GM19193 (cell line): ENCODE measurements around the gene RIMKLB.

Experiments used
- POLR2A ChIP-seq: IDR thresholded peaks from 4 replicates; pipeline ENCODE4 v1.6.1; 2011; ENCODE audit not compliant: insufficient read depth, insufficient read length; ENCODE audit errors: extremely low read depth

The RIMKLB gene

DNA sequence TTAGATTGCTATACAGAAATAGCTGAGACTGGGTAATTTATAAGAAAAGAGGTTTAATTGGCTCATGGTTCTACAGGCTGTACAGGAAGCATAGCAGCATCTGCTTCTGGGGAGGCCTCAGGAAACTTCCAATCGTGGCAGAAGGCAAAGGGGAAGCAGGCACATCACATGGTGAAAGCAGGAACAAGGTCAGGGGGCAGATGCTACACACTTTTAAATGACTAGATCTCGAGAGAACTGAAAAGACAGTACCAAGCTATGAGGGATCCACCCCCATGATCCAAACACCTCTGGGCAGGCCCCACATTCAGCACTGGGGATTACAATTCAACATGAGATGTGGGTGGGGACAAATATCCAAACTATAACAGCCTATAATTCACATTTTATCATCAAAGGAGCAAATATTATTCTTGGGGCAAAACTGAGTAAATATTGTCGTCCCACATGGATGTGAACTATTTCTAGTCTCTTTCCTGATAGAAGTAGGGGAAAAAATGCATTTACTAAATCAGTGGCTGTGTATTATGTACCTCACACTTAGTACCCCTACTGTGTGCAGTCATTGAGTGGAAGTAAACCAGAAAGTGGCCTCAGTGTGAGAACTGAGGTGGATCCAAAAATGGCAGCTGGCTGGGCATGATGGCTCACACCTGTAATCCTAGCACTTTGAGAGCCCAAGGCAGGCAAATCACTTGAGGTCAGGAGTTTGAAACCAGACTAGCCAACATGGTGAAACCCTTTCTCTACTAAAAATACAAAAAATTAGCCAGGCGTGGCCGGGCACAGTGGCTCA is 99.2 kb downstream of the RIMKLB start:
- TF ChIP-seq POLR2A, result no peak

DNA sequence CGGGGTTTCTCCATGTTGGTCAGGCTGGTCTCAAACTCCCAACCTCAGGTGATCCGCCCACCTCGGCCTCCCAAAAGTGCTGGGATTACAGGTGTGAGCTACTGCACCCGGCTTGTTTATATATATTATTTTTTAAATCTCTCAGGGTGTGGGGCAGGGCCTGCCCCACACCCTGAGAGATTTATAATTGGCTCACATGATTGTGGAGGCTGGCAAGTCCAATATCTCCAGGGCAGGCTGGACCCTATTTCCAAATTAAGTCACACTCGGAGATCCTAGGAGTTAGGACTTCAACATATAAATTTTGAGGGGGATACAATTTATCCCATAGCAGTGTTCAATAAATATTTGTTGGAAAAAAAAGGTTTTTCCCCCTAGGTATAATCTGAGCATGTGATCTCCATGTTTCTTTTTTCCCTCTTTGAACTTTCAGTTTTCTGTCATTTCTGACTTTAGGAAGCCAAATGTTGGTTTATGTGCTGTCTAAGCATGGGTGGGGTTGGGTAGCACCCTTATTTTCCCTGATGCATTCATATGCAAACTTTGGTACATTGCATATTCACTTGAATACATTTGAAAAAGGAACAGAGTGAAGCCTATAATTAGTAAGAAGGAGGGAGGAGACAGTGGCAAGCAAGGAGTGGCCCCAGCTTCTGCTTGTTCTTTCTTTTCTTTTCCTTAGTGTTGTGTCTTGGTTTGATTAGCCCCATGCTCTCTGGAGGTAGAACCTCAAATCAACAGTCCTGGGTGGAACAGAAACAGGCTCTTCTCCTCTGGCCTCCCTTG is 116.0 kb downstream of the RIMKLB start:
- no peak for TF ChIP-seq POLR2A

DNA sequence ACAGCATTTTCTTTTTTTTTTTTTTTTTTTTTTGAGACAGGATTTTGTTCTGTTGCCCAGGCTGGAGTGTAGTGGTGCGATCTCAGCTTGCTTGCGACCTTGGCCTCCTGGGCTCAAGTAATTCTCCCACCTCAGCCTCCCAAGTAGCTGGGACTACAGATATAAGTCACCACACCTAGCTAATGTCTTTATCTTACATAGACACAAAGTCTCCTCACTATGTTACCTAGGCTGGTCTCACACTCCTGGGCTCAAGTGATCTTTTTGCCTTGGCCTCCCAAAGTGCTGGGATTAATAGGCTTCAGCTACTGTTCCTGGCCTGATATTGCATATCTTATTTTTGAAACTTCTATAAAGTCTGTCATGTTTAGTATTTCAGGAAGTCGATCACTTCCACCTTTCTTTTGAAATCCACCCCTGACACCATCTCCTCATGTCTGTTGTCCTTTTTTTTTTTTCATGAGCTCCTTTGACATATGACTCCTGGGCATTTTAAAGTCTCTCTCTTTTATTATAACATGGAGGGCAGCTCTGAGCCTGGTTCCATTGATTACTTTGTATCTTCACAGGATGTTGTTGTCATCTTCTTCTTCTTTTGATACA is 118.8 kb downstream of the RIMKLB start:
- no peak for TF ChIP-seq POLR2A

DNA sequence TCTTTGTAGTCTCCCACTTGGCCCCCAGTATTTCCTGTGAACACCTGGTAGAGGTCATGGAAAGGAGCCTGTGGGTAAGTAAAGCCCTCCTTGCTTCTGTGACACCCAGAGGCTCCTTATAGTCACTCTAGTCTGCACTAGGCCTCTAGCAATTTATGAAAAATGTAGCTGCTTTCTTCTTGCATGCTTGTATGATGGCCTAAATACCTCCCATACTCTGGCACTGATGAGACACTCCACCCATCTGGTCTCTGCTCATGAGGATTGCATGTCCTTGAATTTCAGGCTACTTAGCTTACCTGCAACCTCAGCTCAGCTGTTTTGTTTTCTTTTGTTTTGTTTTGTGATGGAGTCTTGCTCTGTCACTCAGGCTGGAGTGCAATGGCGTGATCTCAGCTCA is 120.1 kb downstream of the RIMKLB start:
- no peak for TF ChIP-seq POLR2A

DNA sequence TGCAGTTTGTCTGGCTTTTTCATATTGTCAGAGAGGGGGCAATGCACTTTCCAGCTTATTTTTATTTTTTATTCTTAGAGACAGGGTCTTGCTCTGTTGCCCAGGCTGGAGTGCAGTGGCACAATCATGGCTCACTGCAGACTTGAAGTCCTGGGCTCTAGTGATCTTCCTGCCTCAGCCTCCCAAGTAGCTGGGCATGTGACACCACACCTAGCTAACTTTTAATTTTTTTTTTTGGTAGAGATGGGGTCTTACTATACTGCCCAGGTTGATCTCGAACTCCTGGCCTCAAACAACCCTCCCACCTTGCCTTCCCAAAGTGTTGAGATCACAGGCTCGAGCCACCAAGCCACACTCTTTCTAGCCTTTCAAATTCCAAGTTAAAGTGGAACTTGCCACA is 120.7 kb downstream of the RIMKLB start:
- no peak for TF ChIP-seq POLR2A

DNA sequence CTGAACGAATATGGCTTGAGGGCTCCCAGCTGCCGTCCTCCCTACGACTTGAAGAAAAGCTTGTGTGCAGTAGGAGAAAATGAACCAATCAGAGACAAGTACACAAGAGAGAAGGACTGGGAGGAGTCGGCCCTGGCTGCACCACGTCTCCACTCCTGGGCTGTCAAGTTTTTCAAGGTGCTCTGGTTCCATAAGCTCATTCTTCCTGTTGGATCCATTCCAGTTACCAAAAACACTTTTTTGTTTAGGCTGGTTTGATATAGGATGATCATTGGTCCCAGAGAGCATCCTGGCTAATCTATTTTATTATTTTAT is 121.8 kb downstream of the RIMKLB start:
- no peak for TF ChIP-seq POLR2A

DNA sequence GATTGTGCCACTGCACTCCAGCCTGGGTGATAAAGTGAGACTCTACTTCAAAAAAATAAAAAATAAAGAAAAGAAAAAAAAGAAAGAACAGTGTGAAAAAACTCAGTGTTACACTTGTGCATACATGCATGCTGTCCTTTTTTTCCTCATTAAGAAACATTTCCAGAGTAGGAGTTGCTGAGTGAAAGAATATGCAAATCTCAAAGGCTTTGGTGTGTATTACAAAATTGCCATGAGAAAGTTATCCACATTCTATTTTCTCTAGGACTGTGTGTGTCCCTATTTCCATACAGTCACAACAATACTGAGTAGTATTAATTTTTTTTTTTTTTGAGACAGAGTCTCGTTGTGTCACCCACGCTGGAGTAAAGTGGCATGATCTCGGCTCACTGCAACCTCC is 123.8 kb downstream of the RIMKLB start:
- no peak for TF ChIP-seq POLR2A

DNA sequence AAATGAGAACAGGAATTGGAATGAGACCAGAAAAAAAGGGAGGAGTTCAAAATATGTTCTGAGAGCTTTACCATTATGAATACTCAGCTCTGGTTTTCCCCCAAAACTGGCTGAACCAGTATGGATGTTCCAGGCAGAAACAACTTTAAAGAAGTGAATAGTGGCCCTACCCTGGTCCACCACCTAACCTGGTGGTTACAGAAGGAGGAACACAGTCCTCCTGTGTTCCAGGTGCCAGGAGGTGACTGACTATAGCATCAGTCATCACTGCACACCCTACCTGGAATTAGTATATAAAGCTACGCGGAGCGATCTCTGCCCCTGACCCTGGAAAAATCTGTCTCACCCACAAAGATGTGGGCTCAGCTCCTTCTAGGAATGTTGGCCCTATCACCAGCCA is 124.5 kb downstream of the RIMKLB start, which contains the start of gene A2ML1:
A2ML1 (plus strand) TSS at position 324 of the 400 bp plus-strand sequence; CDS start at position 355, 31 bp downstream.
- no peak for TF ChIP-seq POLR2A

DNA sequence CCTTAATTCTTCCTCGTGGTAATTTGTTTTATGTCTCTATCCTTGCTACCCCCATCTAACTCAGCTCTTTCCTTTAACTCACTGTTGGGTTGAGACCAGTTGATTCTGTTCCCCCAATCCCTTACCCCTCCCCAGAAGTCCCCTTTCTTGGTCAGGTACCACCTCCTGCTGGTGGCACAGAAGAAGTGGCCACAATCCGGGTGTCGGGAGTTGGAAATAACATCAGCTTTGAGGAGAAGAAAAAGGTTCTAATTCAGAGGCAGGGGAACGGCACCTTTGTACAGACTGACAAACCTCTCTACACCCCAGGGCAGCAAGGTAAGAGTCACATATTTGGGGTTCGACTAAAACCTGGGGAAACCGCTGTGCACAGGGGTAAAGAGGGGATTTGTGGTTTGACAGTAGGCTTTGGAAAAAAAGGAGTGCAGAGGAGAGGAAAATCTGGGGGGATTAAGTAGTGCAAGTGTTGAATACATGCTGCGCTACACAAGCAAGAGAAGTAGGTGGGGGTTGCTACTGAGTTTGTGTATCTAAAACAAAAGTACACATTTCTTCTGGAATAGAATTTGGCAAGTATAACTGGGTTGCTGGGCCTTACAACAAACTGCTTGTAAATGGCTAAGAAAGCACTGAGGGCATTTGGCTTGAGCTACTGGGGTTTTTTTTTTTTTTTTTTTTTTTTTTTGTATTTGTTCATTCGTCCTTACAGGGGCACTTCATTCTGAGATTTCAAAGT is 125.9 kb downstream of the RIMKLB start:
- no peak for TF ChIP-seq POLR2A

DNA sequence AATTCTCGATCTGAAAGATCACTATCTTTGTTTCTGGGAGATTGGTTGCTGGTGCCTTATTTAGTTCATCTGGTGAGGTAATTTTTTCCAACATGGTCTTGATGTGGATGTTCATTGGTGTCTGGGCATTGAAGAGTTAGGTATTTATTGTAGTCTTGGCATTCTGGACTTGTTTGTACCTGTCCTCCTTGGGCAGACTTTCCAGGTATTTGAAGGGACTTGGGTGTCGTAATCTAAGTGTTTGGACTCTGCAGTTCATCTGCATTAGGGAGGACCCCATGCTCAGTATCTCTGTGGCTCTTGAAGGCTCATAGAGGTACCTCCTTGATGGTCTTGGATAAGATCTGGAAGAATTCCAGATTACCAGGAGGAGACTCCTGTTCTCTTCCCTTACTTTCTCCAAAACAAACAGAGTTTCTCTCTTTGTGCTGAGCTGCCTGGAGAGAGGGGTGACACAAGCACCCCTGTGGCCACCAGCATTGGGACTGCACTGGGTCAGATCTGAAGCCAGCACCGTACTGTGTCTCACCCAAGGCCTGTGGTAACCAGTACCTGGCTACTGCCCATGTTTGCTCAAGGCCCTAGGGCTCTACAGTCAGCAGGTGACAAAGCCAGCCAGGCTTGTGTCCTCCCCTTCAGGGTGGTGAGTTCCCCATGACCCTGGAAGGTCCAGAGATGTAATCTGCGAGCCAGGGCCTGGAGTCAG is 129.9 kb downstream of the RIMKLB start:
- no peak for TF ChIP-seq POLR2A

DNA sequence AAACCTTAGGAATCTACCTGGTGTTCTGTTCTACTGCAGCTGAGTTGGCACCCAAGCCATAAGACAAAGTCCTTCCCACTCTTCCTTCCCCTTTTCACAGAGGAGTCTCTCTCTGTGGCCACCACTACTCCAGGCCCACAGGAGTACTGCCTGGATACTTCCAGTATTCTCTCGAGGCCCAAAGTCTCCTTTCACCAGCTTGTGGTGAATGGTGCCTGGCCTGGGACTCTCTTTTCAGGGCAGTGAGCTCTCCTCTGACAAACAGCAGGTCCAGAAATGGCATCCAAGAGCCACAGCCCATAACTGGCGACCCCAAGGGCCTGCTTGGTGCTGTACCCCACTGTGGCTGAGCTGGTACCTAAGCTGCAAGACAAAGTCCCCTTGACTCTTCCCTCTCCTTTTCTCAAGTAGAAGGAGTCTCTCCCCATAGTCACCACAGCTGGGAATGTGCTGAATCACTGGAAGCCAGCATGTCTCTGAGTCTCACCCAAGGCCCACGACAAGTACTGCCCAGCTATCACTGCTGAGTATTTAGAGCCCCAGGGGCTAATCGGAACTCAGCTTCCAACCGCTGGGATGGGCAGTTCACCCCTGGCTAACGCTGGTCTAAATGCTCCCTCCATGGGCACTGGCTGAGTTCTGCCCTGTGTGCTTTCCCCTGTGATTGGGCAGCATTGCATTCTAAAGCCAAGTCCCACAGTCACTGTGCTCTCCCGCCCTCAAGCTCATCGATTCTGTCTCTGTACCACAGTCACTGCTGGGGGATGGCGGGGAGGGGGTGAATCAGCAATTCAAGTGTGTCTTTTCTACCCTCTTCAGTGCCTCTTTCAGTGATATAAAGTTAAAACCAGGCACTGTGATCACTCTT is 130.7 kb downstream of the RIMKLB start:
- TF ChIP-seq POLR2A, result no peak

DNA sequence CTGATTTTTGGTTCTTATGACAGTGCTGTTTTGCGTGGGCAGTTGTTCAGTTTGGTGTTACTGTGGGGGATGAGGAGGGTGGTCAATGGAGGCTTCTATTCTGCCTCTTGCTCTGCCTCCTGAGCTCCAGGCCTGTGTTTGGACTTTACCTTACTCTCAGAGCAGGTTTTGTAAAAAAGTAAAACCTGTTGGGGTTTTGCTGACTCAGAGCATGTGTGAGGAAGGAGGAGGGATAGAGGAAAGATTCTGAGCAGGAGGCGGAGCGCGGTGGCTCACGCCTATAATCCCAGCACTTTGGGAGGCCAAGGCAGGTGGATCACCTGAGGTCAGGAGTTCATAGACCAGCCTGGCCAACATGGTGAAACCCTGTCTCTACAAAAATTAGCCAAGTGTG is 131.3 kb downstream of the RIMKLB start:
- TF ChIP-seq POLR2A, result no peak

DNA sequence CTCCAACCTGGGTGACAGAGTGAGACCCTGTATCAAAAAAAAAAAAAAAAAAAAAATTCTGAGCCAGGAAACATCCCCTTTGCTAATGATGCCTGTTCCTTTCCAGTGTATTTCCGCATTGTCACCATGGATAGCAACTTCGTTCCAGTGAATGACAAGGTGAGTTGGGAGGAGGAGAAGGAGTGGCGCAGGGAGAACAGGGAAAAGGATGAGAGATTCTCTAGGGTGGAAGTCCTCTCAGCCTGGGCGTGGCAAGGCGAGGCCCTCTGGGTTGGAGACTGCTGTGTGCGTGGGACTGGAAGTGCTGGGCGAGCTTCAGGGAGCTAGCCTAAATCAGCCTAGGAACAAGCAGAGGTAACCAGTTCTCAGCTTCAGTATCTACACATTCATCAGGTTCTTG is 131.8 kb downstream of the RIMKLB start:
- no peak for TF ChIP-seq POLR2A

DNA sequence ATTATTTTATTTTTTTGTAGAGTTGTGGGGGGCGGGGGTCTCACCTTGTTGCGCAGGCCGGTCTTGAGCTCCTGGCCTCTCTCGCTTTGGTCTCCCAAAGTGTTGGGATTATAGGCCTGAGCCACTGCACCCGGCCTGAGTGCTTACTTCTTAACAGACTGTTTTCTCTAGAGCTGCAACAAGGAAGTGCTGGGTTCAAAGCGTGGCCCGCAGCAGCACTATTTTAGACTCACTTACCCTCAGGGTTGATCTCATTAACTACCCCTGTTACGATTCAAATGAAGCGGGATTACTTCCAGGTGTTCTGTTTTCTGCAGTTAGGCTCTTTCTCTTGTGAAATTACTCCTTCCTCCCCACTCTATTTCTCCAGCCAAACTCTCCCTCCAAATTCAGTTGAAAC is 133.3 kb downstream of the RIMKLB start:
- no peak for TF ChIP-seq POLR2A
